GM10248 (cell line): ENCODE data around the gene TUBGCP3.

Experiments
- CTCF ChIA-PET: fragments of 300-600 bp; sonication (Branson Sonifier 250); formaldehyde crosslinking; extraction: SDS; loops from one replicate; lab custom pipeline; 2021; ENCODE audit warnings: antibody characterized with exemption; lab: Yijun Ruan, JAX
- POLR2A ChIA-PET: fragments of 350-650 bp; sonication (Branson Sonifier 250); formaldehyde crosslinking; extraction: SDS; loops from one replicate; lab custom pipeline; 2020; ENCODE audit warnings: antibody characterized with exemption; lab: Yijun Ruan, JAX
- DNase-seq: peaks from one replicate; pipeline ENCODE4 v3.0.0; 2012; ENCODE audit errors: extremely low spot score
- TF ChIP-seq, protein P1 (sequence below): IDR thresholded peaks from 2 replicates; pipeline ENCODE4 v1.5.1; 2012; ENCODE audit warnings: mild to moderate bottlenecking, low read depth; ENCODE audit errors: extremely low read depth, missing control alignments, control extremely low read depth

Gene TUBGCP3

DNA sequence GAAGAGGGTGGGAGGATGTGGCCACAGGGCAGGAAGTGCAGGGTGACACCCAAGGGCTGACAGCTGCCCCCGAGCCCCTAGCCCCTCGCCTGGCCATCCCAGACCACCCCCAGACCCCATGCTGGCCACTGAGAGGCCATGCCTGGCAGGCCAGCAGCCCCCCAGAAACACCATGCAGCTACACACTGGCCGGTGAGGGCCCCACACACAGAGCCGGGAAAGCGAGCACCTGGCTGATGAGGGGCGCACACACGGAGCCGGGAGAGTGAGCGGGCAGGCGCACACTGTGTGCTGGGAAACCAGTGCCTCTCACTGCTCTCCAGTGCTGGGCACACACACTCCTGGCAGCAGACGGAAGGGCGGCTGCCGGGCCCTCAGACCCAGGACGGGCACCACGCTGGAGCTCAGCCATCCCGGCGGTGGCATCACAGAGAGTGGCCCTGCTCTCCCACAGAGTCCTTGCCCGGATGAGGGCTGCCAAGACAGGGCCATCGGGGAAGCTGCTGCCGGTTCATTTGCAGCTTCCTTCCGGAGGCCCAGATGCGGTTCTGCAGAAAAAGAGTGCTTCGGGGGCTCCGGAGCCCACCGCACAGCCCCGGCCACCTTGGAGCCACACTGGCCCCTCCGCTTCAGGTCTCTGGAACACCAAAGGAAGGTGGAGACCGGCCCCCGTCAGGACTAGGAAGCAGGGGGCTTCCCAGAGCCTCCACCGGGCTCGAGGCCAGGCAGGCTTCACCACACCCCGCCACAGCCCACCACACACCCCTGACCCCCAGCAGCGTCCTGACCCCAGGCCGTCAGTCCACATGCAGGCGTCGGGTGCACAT is 135.4 kb downstream of the TUBGCP3 start:
- POLR2A ChIA-PET: no interaction called here
- TF ChIP-seq, protein P1, sequence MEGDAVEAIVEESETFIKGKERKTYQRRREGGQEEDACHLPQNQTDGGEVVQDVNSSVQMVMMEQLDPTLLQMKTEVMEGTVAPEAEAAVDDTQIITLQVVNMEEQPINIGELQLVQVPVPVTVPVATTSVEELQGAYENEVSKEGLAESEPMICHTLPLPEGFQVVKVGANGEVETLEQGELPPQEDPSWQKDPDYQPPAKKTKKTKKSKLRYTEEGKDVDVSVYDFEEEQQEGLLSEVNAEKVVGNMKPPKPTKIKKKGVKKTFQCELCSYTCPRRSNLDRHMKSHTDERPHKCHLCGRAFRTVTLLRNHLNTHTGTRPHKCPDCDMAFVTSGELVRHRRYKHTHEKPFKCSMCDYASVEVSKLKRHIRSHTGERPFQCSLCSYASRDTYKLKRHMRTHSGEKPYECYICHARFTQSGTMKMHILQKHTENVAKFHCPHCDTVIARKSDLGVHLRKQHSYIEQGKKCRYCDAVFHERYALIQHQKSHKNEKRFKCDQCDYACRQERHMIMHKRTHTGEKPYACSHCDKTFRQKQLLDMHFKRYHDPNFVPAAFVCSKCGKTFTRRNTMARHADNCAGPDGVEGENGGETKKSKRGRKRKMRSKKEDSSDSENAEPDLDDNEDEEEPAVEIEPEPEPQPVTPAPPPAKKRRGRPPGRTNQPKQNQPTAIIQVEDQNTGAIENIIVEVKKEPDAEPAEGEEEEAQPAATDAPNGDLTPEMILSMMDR: no peak
- DNase-seq: no peak
- CTCF ChIA-PET: interaction anchor here (2.2 kb wide), 1 partner anchor 9 kb away, joined by 8 read pairs; no protein-coding TSS in a partner anchor

- ChIA-PET POLR2A (no interaction called here), CTCF (no interaction called here)
- peak; percentile 15 for DNase-seq
- TF ChIP-seq, protein P1: no peak
These were observed 136.2 kb downstream of the TUBGCP3 start for GRCh38 chr13:112451512-112452379.

- DNase-seq: no peak
- ChIA-PET CTCF (no interaction called here), POLR2A (no interaction called here)
- TF ChIP-seq, protein P1: no peak
These were observed 137.1 kb downstream of the TUBGCP3 start for GRCh38 chr13:112450904-112451240.

GRCh38 chr13:112450118-112450903 is 137.6 kb downstream of the TUBGCP3 start:
- TF ChIP-seq, protein P1: no peak
- CTCF ChIA-PET: no interaction called here
- POLR2A ChIA-PET: no interaction called here
- DNase-seq: no peak

DNA sequence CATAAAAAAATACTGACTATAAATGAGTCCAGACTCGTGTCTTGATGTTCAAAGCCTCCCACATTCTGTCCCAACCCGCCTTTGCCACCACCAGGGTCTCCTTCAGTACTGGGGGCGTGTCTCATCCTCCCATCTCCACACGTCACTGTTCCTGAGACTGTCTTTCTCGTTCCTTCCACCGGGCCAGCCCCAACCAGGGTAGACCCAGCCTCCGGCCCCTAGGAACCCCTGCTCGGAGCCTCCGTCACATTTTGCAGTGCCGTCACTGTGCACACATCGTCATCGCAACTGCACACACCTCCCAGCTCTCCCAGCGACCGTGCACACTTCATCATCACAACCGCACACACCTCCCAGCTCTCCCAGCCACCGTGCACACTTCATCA is 138.4 kb downstream of the TUBGCP3 start:
- ChIA-PET CTCF (no interaction called here), POLR2A (no interaction called here)
- TF ChIP-seq, protein P1: no peak
- DNase-seq: no peak
